HepG2 (cell line): ENCODE results near the gene RAB36. TPM values are rescaled to one million over a fixed set of nuclear protein-coding genes. Genes with fewer than 3 reads are reported as not detected.
A peak's percentile ranks its signal among the peaks of the same experiment; 100 is the strongest.

Source experiments
- E2F1 ChIP-seq: sonication (generic); formaldehyde crosslinking; IDR thresholded peaks from 2 replicates; pipeline ENCODE4 v1.5.0; 2020; ENCODE audit warnings: missing genetic modification reagents
- ELF3 ChIP-seq: IDR thresholded peaks from 2 replicates; pipeline ENCODE4 v1.6.1; 2016; ENCODE audit warnings: missing genetic modification reagents, missing compliant biosample characterization
- EP300 ChIP-seq, 3 experiments: sonication (generic) in 1 of 3; formaldehyde crosslinking in 1 of 3; IDR thresholded peaks; 2 replicates each; pipeline versions ENCODE4 v1.5.1 to v1.6.1; 2011 to 2020; ENCODE audit warnings: low read depth in 2 of 3, low read length in 2 of 3, borderline replicate concordance in 1 of 3, improper control_type of control experiment in 1 of 3, mild to moderate bottlenecking in 1 of 3, missing genetic modification reagents in 1 of 3, moderate library complexity in 1 of 3
- EZH2 ChIP-seq: conservative IDR thresholded peaks from 2 replicates; pipeline ENCODE4 v1.6.1; 2012; ENCODE audit warnings: mild to moderate bottlenecking, low read depth, low read length, moderate library complexity
- HNRNPH1 ChIP-seq: fragments of 200-400 bp; formaldehyde crosslinking; optimal IDR thresholded peaks from 2 replicates; pipeline ENCODE3; 2017; ENCODE audit warnings: mild to moderate bottlenecking, low read depth, low read length
- HNRNPLL ChIP-seq: fragments of 200-400 bp; formaldehyde crosslinking; IDR thresholded peaks from 2 replicates; pipeline ENCODE4 v1.6.1; 2017; ENCODE audit warnings: mild to moderate bottlenecking, low read depth, low read length; ENCODE audit not compliant: poor library complexity, severe bottlenecking
- JUNB ChIP-seq: sonication (generic); formaldehyde crosslinking; IDR thresholded peaks from 2 replicates; pipeline ENCODE4 v1.8.0; 2022; ENCODE audit warnings: missing genetic modification reagents, mild to moderate bottlenecking, borderline replicate concordance
- KAT2B ChIP-seq: fragments of 150-350 bp; IDR thresholded peaks from 2 replicates; pipeline ENCODE4 v1.6.1; 2014; ENCODE audit warnings: low read depth, low read length, borderline replicate concordance
- KLF9 ChIP-seq: IDR thresholded peaks from 2 replicates; pipeline ENCODE4 v1.6.1; 2016; ENCODE audit warnings: low read depth
- MEF2D ChIP-seq: sonication (generic); formaldehyde crosslinking; IDR thresholded peaks from 2 replicates; pipeline ENCODE4 v1.5.1; 2020; ENCODE audit warnings: mild to moderate bottlenecking, missing genetic modification reagents
- MLX ChIP-seq: IDR thresholded peaks from 2 replicates; pipeline ENCODE4 v1.6.1; 2016
- MTF2 ChIP-seq: sonication (generic); formaldehyde crosslinking; IDR thresholded peaks from 2 replicates; pipeline ENCODE4 v1.5.0; 2020; ENCODE audit warnings: missing genetic modification reagents, borderline replicate concordance
- RCOR2 ChIP-seq: IDR thresholded peaks from 2 replicates; pipeline ENCODE4 v1.6.1; 2016; ENCODE audit warnings: missing biosample characterization, missing genetic modification reagents
- TCF7 ChIP-seq: sonication (generic); IDR thresholded peaks from 2 replicates; pipeline ENCODE4 v1.6.1; 2016; ENCODE audit warnings: antibody characterized with exemption, low read depth
- TEF ChIP-seq: sonication (generic); formaldehyde crosslinking; IDR thresholded peaks from 2 replicates; pipeline ENCODE4 v1.5.0; 2020; ENCODE audit warnings: missing genetic modification reagents
- THAP8 ChIP-seq: sonication (generic); formaldehyde crosslinking; IDR thresholded peaks from 2 replicates; pipeline ENCODE4 v1.5.1; 2020; ENCODE audit warnings: missing genetic modification reagents, mild to moderate bottlenecking, borderline replicate concordance
- YEATS4 ChIP-seq: sonication (generic); formaldehyde crosslinking; IDR thresholded peaks from 2 replicates; pipeline ENCODE4 v1.4.0; 2020; ENCODE audit warnings: missing genetic modification reagents, borderline replicate concordance
- ZBTB2 ChIP-seq: sonication (generic); formaldehyde crosslinking; IDR thresholded peaks from 2 replicates; pipeline ENCODE4 v1.8.0; 2022; ENCODE audit warnings: low read depth, missing genetic modification reagents
- ZFP1 ChIP-seq: IDR thresholded peaks from 2 replicates; pipeline ENCODE4 v1.6.1; 2016
- ZGPAT ChIP-seq: IDR thresholded peaks from 2 replicates; pipeline ENCODE4 v1.6.1; 2016; ENCODE audit warnings: mild to moderate bottlenecking
- ZNF547 ChIP-seq: sonication (generic); formaldehyde crosslinking; IDR thresholded peaks from 2 replicates; pipeline ENCODE4 v1.5.1; 2020; ENCODE audit warnings: mild to moderate bottlenecking, missing genetic modification reagents
- ZNF549 ChIP-seq: sonication (generic); formaldehyde crosslinking; IDR thresholded peaks from 2 replicates; pipeline ENCODE4 v1.5.0; 2020; ENCODE audit warnings: missing genetic modification reagents
- ZNF720 ChIP-seq: sonication (generic); formaldehyde crosslinking; IDR thresholded peaks from 2 replicates; pipeline ENCODE4 v1.4.0; 2020; ENCODE audit warnings: missing genetic modification reagents
- ZSCAN25 ChIP-seq: sonication (generic); formaldehyde crosslinking; IDR thresholded peaks from 2 replicates; pipeline ENCODE4 v1.8.0; 2022; ENCODE audit warnings: mild to moderate bottlenecking, missing genetic modification reagents
- polyA plus RNA-seq, 8 experiments: library from polyadenylated mRNA; depleted of rRNA in 3 of 8; stranded (reverse) in 7 of 8; unstranded in 1 of 8; fragments of >200 nt; fragmentation: Illumina TruSeq in 4 of 8; extraction: Trizol in 4 of 8; gene quantifications; 2 replicates each; pipeline versions ENCODE4 v1.2.1 to v1.2.3, GENCODE V29; 2011 to 2016; ENCODE audit warnings: low read depth in 4 of 8, missing spikeins in 1 of 8, mixed read lengths in 1 of 8; ENCODE audit not compliant: insufficient read depth in 1 of 8
- total RNA-seq, 5 experiments: library from RNA; depleted of rRNA; stranded (reverse); fragments of >200 nt; fragmentation: Illumina TruSeq; extraction: Trizol; gene quantifications; 2 replicates each; pipeline ENCODE4 v1.2.3, GENCODE V29; 2016; ENCODE audit warnings: low read depth in 1 of 5

RAB36 gene
- total and polyA plus RNA-seq, 2 of the 13 experiments (the other 11 are each of a cell fraction or from before 2014, with no cell fraction given) = 0.24 to 0.86 TPM

- TF ChIP-seq TCF7 = 0 out of 2 replicates have a peak, but pooled peaks have one; percentile 38
- TF ChIP-seq EZH2 = no peak
- TF ChIP-seq KLF9 (CRISPR knock-in tag) = no peak
- TF ChIP-seq JUNB (CRISPR knock-in tag) = no peak
- TF ChIP-seq ZFP1 = no peak
- no peak for TF ChIP-seq ZBTB2 (CRISPR knock-in tag)
- TF ChIP-seq THAP8 (CRISPR knock-in tag) = no peak
- no peak for TF ChIP-seq ZNF549
- no peak for TF ChIP-seq ZNF720 (CRISPR knock-in tag)
- TF ChIP-seq HNRNPH1 = no peak
- no peak for TF ChIP-seq MTF2 (CRISPR knock-in tag)
- peak in 1 of 2 experiments; percentile 57; a peak in 2 of 4 replicates for TF ChIP-seq EP300 (IDR thresholded peaks at IDR 0.05; ENCODE audit: low read depth in 2 of 2, low read length in 2 of 2)
- peak; percentile 39; the same call in 1 of the 2 replicates for TF ChIP-seq EP300 (CRISPR knock-in tag; IDR thresholded peaks at IDR 0.05; ENCODE audit: borderline replicate concordance)
- TF ChIP-seq TEF = no peak
- no peak for TF ChIP-seq MEF2D (CRISPR knock-in tag)
- TF ChIP-seq RCOR2 (CRISPR knock-in tag) = 0 out of 2 replicates have a peak, but pooled peaks have one; percentile 29
- no peak for TF ChIP-seq KAT2B
- peak; percentile 79; the same call in 1 of the 2 replicates for TF ChIP-seq ELF3 (CRISPR knock-in tag)
- TF ChIP-seq ZSCAN25 (CRISPR knock-in tag) = no peak
- TF ChIP-seq YEATS4 (CRISPR knock-in tag) = no peak
- TF ChIP-seq E2F1 = no peak
- TF ChIP-seq ZGPAT = peak; percentile 54
- TF ChIP-seq HNRNPLL = no peak
- no peak for TF ChIP-seq ZNF547 (CRISPR knock-in tag)
- TF ChIP-seq MLX (CRISPR knock-in tag) = peak; percentile 79
These were observed 7.2 kb downstream of the RAB36 start (continued) for GRCh38 chr22:23152238-23153114.
